ENCODE data around the gene PRMT1.

DNA sequence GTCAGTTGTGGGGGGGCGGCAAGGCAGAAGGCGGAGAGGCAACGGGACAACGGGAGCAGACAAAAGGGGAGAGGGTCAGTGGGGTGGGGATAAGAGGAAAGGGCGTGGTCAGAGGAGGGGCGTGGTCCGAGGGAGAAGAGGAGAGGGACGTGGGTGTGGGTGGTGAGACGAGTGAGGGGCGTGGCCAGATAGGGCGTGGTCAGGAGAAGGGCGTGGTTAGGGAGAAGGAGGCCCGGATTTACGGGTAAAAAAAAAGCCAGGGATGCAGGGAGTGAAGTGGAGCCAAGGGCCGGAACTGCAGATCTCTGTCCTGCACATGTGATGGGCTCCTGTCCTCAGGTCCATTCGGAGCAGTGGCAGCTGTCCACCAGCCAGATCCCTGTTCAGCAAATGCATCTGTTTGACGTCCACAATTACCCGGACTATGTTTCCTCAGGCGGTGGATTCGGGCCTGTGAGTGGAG, 35.4 kb downstream of the PRMT1 start:
- no peak for TF ChIP-seq POLR2A (IDR thresholded peaks at IDR 0.05; ENCODE audit: low read depth)
- TF ChIP-seq, protein P1, sequence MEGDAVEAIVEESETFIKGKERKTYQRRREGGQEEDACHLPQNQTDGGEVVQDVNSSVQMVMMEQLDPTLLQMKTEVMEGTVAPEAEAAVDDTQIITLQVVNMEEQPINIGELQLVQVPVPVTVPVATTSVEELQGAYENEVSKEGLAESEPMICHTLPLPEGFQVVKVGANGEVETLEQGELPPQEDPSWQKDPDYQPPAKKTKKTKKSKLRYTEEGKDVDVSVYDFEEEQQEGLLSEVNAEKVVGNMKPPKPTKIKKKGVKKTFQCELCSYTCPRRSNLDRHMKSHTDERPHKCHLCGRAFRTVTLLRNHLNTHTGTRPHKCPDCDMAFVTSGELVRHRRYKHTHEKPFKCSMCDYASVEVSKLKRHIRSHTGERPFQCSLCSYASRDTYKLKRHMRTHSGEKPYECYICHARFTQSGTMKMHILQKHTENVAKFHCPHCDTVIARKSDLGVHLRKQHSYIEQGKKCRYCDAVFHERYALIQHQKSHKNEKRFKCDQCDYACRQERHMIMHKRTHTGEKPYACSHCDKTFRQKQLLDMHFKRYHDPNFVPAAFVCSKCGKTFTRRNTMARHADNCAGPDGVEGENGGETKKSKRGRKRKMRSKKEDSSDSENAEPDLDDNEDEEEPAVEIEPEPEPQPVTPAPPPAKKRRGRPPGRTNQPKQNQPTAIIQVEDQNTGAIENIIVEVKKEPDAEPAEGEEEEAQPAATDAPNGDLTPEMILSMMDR (IDR thresholded peaks at IDR 0.05) = no peak
- no peak for TF ChIP-seq EP300 (IDR thresholded peaks at IDR 0.05)

Data from esophagus muscularis mucosa (tissue), 4 donors.